HepG2 (cell line): ENCODE results near the gene C6orf136. TPM values are rescaled to one million over a fixed set of nuclear protein-coding genes. Genes with fewer than 3 reads are reported as not detected.

Experiments used
- CBX2 ChIP-seq, 2 experiments: fragments of 200-600 bp in 1 of 2; sonication (generic); formaldehyde crosslinking in 1 of 2; IDR thresholded peaks; 2 replicates each; pipeline versions ENCODE4 v1.7.0 to v1.8.1; 2018 to 2022; ENCODE audit warnings: low read depth in 2 of 2, low read length in 1 of 2, mild to moderate bottlenecking in 1 of 2, missing genetic modification reagents in 1 of 2
- CHD4 ChIP-seq: fragments of 200-600 bp; sonication (generic); IDR thresholded peaks from 2 replicates; pipeline ENCODE4 v1.7.0; 2017; ENCODE audit warnings: mild to moderate bottlenecking, low read length, borderline replicate concordance
- FOXP1 ChIP-seq, 2 experiments: fragments of 450-650 bp in 1 of 2; IDR thresholded peaks; 2 replicates each; pipeline ENCODE4 v1.6.1; 2017 to 2018; ENCODE audit warnings: antibody characterized with exemption in 1 of 2
- GATA4 ChIP-seq: sonication (generic); IDR thresholded peaks from 2 replicates; pipeline ENCODE4 v1.6.1; 2016; ENCODE audit warnings: antibody characterized with exemption, low read depth, borderline replicate concordance
- KDM1A ChIP-seq: IDR thresholded peaks from 2 replicates; pipeline ENCODE4 v1.6.1; 2016; ENCODE audit warnings: missing compliant biosample characterization
- KDM4B ChIP-seq: sonication (generic); formaldehyde crosslinking; IDR thresholded peaks from 2 replicates; pipeline ENCODE4 v1.4.0; 2020; ENCODE audit warnings: missing genetic modification reagents
- KMT2A ChIP-seq: sonication (generic); formaldehyde crosslinking; IDR thresholded peaks from 2 replicates; pipeline ENCODE4 v1.4.0; 2020; ENCODE audit warnings: missing genetic modification reagents
- MAFF ChIP-seq: IDR thresholded peaks from 2 replicates; pipeline ENCODE4 v1.6.1; 2011; ENCODE audit warnings: low read depth, low read length, improper control_type of control experiment
- POLR2AphosphoS2 ChIP-seq: IDR thresholded peaks from 2 replicates; pipeline ENCODE4 v1.6.1; 2011; ENCODE audit warnings: low read depth, low read length, improper control_type of control experiment
- SIX1 ChIP-seq: sonication (generic); formaldehyde crosslinking; IDR thresholded peaks from 2 replicates; pipeline ENCODE4 v1.4.0; 2020; ENCODE audit warnings: missing genetic modification reagents, borderline replicate concordance
- SMAD9 ChIP-seq: sonication (generic); formaldehyde crosslinking; IDR thresholded peaks from 2 replicates; pipeline ENCODE4 v1.5.1; 2020; ENCODE audit warnings: mild to moderate bottlenecking, missing genetic modification reagents
- SMC3 ChIP-seq: IDR thresholded peaks from 2 replicates; pipeline ENCODE4 v1.6.1; 2011; ENCODE audit warnings: low read length, improper control_type of control experiment
- SP140L ChIP-seq: sonication (generic); formaldehyde crosslinking; IDR thresholded peaks from 2 replicates; pipeline ENCODE4 v1.4.0; 2020; ENCODE audit warnings: missing genetic modification reagents, borderline replicate concordance
- ZMAT3 ChIP-seq: sonication (generic); formaldehyde crosslinking; conservative IDR thresholded peaks from 2 replicates; pipeline ENCODE4 v1.7.0; 2021; ENCODE audit warnings: missing genetic modification reagents
- ZNF644 ChIP-seq: IDR thresholded peaks from 2 replicates; pipeline ENCODE4 v1.6.1; 2016; ENCODE audit warnings: low read depth
- ZNF713 ChIP-seq: sonication (generic); formaldehyde crosslinking; IDR thresholded peaks from 2 replicates; pipeline ENCODE4 v1.4.0; 2020; ENCODE audit warnings: mild to moderate bottlenecking, missing genetic modification reagents
- polyA plus RNA-seq, 8 experiments: library from polyadenylated mRNA; depleted of rRNA in 3 of 8; stranded (reverse) in 7 of 8; unstranded in 1 of 8; fragments of >200 nt; fragmentation: Illumina TruSeq in 4 of 8; extraction: Trizol in 4 of 8; gene quantifications; 2 replicates each; pipeline versions ENCODE4 v1.2.1 to v1.2.3, GENCODE V29; 2011 to 2016; ENCODE audit warnings: low read depth in 4 of 8, missing spikeins in 1 of 8, mixed read lengths in 1 of 8; ENCODE audit not compliant: insufficient read depth in 1 of 8
- total RNA-seq, 5 experiments: library from RNA; depleted of rRNA; stranded (reverse); fragments of >200 nt; fragmentation: Illumina TruSeq; extraction: Trizol; gene quantifications; 2 replicates each; pipeline ENCODE4 v1.2.3, GENCODE V29; 2016; ENCODE audit warnings: low read depth in 1 of 5
- TF ChIP-seq, protein P1 (sequence below): sonication (generic); formaldehyde crosslinking; IDR thresholded peaks from 2 replicates; pipeline ENCODE4 v1.5.1; 2020; ENCODE audit warnings: mild to moderate bottlenecking, missing genetic modification reagents, moderate library complexity
- TF ChIP-seq, protein P2 (sequence below): sonication (generic); formaldehyde crosslinking; conservative IDR thresholded peaks from 2 replicates; pipeline ENCODE4 v1.4.0; 2020; ENCODE audit warnings: missing genetic modification reagents
- TF ChIP-seq, protein P3 (sequence below): sonication (generic); formaldehyde crosslinking; IDR thresholded peaks from 2 replicates; pipeline ENCODE4 v1.4.0; 2020; ENCODE audit warnings: missing genetic modification reagents, borderline replicate concordance
- TF ChIP-seq, protein P4 (sequence below): IDR thresholded peaks from 2 replicates; pipeline ENCODE4 v1.6.1; 2016; ENCODE audit warnings: low read depth, control low read depth
- TF ChIP-seq, protein P5 (sequence below): sonication (generic); formaldehyde crosslinking; IDR thresholded peaks from 2 replicates; pipeline ENCODE4 v1.8.0; 2023; ENCODE audit warnings: mild to moderate bottlenecking, missing genetic modification reagents
- TF ChIP-seq, protein P6 (sequence below): sonication (generic); formaldehyde crosslinking; IDR thresholded peaks from 2 replicates; pipeline ENCODE4 v1.5.0; 2020; ENCODE audit warnings: mild to moderate bottlenecking, low read depth, missing genetic modification reagents, borderline replicate concordance

Gene C6orf136
- total and polyA plus RNA-seq, 2 of the 13 experiments (the other 11 are each of a cell fraction or from before 2014, with no cell fraction given), result 12.0 to 26.2 TPM

DNA sequence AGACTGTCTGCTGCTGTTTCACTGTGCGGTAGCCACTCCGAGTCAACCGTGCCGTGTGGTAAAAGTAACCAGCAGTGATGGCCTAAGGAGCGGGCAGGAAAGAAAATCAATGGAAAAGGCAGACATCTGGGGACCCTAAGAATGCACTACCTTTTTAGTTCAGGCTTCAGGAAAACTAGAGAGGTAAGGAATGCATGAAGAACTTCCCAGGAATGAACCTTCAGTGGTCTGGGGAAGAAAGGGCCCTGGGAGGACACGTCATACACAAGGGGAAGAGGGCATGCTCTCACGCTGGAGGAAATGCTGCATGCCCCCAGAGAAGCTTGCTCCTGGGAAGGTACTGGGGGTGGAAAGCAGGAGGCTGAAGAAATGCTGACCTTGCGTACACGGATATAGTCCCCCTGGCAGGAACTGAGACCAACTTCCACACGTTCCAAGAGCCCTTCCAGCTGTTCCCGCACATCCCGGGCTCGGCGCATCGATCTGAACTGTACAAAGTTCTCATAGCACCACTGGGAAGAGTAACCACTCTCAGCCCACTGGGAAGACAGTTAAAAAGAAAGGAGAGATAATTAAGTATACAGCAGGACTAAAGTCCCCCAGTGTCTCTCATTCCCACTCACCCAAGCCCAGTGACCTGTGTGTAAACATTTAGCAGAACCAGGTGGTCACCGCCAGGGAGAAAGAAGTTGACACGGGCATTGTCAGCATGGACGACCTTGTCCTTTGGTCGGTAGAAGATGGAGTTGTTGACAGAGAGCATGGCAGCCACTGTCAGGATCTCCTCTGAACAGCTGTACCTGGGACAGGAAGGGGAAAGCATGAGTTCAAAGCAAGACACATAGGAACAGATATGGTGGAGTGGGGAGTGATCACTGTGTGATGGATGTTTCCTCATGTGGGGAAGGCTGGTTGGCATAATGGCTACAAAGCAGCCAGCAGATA is 8.1 kb downstream of the C6orf136 start (continued):
- TF ChIP-seq, protein P1, sequence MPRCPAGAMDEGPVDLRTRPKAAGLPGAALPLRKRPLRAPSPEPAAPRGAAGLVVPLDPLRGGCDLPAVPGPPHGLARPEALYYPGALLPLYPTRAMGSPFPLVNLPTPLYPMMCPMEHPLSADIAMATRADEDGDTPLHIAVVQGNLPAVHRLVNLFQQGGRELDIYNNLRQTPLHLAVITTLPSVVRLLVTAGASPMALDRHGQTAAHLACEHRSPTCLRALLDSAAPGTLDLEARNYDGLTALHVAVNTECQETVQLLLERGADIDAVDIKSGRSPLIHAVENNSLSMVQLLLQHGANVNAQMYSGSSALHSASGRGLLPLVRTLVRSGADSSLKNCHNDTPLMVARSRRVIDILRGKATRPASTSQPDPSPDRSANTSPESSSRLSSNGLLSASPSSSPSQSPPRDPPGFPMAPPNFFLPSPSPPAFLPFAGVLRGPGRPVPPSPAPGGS (CRISPR knock-in tag), result peak; percentile 77
- peak; percentile 60; the same call in 1 of the 2 replicates for TF ChIP-seq KDM4B (CRISPR knock-in tag)
- TF ChIP-seq, protein P2, sequence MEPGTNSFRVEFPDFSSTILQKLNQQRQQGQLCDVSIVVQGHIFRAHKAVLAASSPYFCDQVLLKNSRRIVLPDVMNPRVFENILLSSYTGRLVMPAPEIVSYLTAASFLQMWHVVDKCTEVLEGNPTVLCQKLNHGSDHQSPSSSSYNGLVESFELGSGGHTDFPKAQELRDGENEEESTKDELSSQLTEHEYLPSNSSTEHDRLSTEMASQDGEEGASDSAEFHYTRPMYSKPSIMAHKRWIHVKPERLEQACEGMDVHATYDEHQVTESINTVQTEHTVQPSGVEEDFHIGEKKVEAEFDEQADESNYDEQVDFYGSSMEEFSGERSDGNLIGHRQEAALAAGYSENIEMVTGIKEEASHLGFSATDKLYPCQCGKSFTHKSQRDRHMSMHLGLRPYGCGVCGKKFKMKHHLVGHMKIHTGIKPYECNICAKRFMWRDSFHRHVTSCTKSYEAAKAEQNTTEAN, result no peak
- TF ChIP-seq SMAD9 (CRISPR knock-in tag), result no peak
- TF ChIP-seq CHD4, result peak; percentile 59; the same call in 1 of the 2 replicates
- peak; percentile 22; the same call in 1 of the 2 replicates for TF ChIP-seq SMC3
- TF ChIP-seq, protein P3, sequence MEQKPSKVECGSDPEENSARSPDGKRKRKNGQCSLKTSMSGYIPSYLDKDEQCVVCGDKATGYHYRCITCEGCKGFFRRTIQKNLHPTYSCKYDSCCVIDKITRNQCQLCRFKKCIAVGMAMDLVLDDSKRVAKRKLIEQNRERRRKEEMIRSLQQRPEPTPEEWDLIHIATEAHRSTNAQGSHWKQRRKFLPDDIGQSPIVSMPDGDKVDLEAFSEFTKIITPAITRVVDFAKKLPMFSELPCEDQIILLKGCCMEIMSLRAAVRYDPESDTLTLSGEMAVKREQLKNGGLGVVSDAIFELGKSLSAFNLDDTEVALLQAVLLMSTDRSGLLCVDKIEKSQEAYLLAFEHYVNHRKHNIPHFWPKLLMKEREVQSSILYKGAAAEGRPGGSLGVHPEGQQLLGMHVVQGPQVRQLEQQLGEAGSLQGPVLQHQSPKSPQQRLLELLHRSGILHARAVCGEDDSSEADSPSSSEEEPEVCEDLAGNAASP (CRISPR knock-in tag), result peak; percentile 85
- TF ChIP-seq ZNF713, result no peak
- TF ChIP-seq, protein P4, sequence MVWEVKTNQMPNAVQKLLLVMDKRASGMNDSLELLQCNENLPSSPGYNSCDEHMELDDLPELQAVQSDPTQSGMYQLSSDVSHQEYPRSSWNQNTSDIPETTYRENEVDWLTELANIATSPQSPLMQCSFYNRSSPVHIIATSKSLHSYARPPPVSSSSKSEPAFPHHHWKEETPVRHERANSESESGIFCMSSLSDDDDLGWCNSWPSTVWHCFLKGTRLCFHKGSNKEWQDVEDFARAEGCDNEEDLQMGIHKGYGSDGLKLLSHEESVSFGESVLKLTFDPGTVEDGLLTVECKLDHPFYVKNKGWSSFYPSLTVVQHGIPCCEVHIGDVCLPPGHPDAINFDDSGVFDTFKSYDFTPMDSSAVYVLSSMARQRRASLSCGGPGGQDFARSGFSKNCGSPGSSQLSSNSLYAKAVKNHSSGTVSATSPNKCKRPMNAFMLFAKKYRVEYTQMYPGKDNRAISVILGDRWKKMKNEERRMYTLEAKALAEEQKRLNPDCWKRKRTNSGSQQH (CRISPR knock-in tag), result peak; percentile 92
- no peak for TF ChIP-seq GATA4
- TF ChIP-seq, protein P5, sequence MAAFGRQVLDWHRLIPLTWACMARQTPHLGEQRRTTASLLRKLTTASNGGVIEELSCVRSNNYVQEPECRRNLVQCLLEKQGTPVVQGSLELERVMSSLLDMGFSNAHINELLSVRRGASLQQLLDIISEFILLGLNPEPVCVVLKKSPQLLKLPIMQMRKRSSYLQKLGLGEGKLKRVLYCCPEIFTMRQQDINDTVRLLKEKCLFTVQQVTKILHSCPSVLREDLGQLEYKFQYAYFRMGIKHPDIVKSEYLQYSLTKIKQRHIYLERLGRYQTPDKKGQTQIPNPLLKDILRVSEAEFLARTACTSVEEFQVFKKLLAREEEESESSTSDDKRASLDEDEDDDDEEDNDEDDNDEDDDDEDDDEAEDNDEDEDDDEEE (CRISPR knock-in tag), result no peak; the same call in 1 of the 2 replicates
- TF ChIP-seq FOXP1 (IDR thresholded peaks at IDR 0.05), result peak; percentile 59; the same call in 1 of the 2 replicates
- TF ChIP-seq FOXP1 (CRISPR knock-in tag; IDR thresholded peaks at IDR 0.05), result peak; percentile 94
- TF ChIP-seq ZNF644 (CRISPR knock-in tag), result peak; percentile 99
- peak; percentile 98 for TF ChIP-seq MAFF
- TF ChIP-seq KDM1A (CRISPR knock-in tag), result peak; percentile 94
- no peak for TF ChIP-seq POLR2AphosphoS2
- no peak for TF ChIP-seq KMT2A (CRISPR knock-in tag)
- peak; percentile 70; the same call in 1 of the 2 replicates for TF ChIP-seq SIX1 (CRISPR knock-in tag)
- TF ChIP-seq ZMAT3 (CRISPR knock-in tag), result peak; percentile 90
- TF ChIP-seq CBX2 (IDR thresholded peaks at IDR 0.05; ENCODE audit: low read depth, low read length), result no peak
- TF ChIP-seq CBX2 (CRISPR knock-in tag; IDR thresholded peaks at IDR 0.05; ENCODE audit: low read depth), result no peak
- TF ChIP-seq, protein P6, sequence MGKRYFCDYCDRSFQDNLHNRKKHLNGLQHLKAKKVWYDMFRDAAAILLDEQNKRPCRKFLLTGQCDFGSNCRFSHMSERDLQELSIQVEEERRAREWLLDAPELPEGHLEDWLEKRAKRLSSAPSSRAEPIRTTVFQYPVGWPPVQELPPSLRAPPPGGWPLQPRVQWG (CRISPR knock-in tag), result no peak
- TF ChIP-seq SP140L (CRISPR knock-in tag), result no peak
